HepG2 (cell line): Measurements from ENCODE around the gene ZNF618. TPM values are rescaled to one million over a fixed set of nuclear protein-coding genes. Genes with fewer than 3 reads are reported as not detected.

ENCODE experiments used
- ATAD3A ChIP-seq: sonication (generic); formaldehyde crosslinking; IDR thresholded peaks from 2 replicates; pipeline ENCODE4 v1.4.0; 2020; ENCODE audit warnings: missing genetic modification reagents
- CBX1 ChIP-seq: IDR thresholded peaks from one replicate; pipeline ENCODE4 v1.6.1; 2016; ENCODE audit warnings: antibody characterized with exemption, low read depth
- FOXA1 ChIP-seq, 2 experiments: fragments of 450-650 bp in 1 of 2; sonication (generic) in 1 of 2; formaldehyde crosslinking in 1 of 2; IDR thresholded peaks; 2 replicates each; pipeline versions ENCODE4 v1.4.0 to v1.6.1; 2016 to 2020; ENCODE audit warnings: missing genetic modification reagents in 1 of 2
- GABPA ChIP-seq, 2 experiments: IDR thresholded peaks; 2 replicates each; pipeline ENCODE4 v1.6.1; 2011 to 2016; ENCODE audit warnings: low read depth in 2 of 2, low read length in 1 of 2, missing biosample characterization in 1 of 2, missing genetic modification characterization in 1 of 2
- MAF1 ChIP-seq: sonication (generic); formaldehyde crosslinking; IDR thresholded peaks from 2 replicates; pipeline ENCODE4 v1.5.0; 2020; ENCODE audit warnings: missing genetic modification reagents, borderline replicate concordance
- NCOA5 ChIP-seq: sonication (generic); formaldehyde crosslinking; IDR thresholded peaks from 2 replicates; pipeline ENCODE4 v1.4.0; 2020; ENCODE audit warnings: missing genetic modification reagents
- NFATC3 ChIP-seq: sonication (generic); formaldehyde crosslinking; IDR thresholded peaks from 2 replicates; pipeline ENCODE4 v1.5.1; 2020; ENCODE audit warnings: mild to moderate bottlenecking, missing genetic modification reagents
- NFYC ChIP-seq: IDR thresholded peaks from 2 replicates; pipeline ENCODE4 v1.6.1; 2016; ENCODE audit warnings: missing genetic modification reagents, missing compliant biosample characterization
- PCBP1 ChIP-seq: fragments of 200-400 bp; formaldehyde crosslinking; IDR thresholded peaks from 2 replicates; pipeline ENCODE4 v1.6.1; 2017; ENCODE audit warnings: mild to moderate bottlenecking, low read depth, low read length, borderline replicate concordance
- PLRG1 ChIP-seq: fragments of 450-650 bp; conservative IDR thresholded peaks from 2 replicates; pipeline ENCODE4 v1.6.1; 2016
- POLR2A ChIP-seq, 2 experiments: IDR thresholded peaks; 2 replicates each; pipeline ENCODE4 v1.6.1; 2011; ENCODE audit warnings: low read depth in 2 of 2, low read length in 2 of 2, mild to moderate bottlenecking in 1 of 2, moderate library complexity in 1 of 2; ENCODE audit not compliant: insufficient read depth in 1 of 2
- RBM22 ChIP-seq: fragments of 200-400 bp; formaldehyde crosslinking; optimal IDR thresholded peaks from 2 replicates; pipeline ENCODE3; 2017; ENCODE audit warnings: mild to moderate bottlenecking, low read length, moderate library complexity
- RXRB ChIP-seq: IDR thresholded peaks from 2 replicates; pipeline ENCODE4 v1.6.1; 2016; ENCODE audit warnings: borderline replicate concordance, missing genetic modification reagents, missing compliant biosample characterization
- SALL2 ChIP-seq: sonication (generic); formaldehyde crosslinking; IDR thresholded peaks from 2 replicates; pipeline ENCODE4 v1.8.1; 2023; ENCODE audit warnings: mild to moderate bottlenecking, missing genetic modification reagents, inconsistent platforms
- SNRNP70 ChIP-seq: fragments of 200-400 bp; formaldehyde crosslinking; IDR thresholded peaks from 2 replicates; pipeline ENCODE4 v1.6.1; 2017; ENCODE audit warnings: mild to moderate bottlenecking, low read depth, low read length, moderate library complexity
- SOX6 ChIP-seq, 2 experiments: fragments of 450-650 bp in 1 of 2; sonication (generic) in 1 of 2; formaldehyde crosslinking in 1 of 2; IDR thresholded peaks; 2 replicates each; pipeline versions ENCODE4 v1.4.0 to v1.6.1; 2017 to 2020; ENCODE audit warnings: antibody characterized with exemption in 1 of 2, mild to moderate bottlenecking in 1 of 2, missing genetic modification reagents in 1 of 2
- STAT5B ChIP-seq: sonication (generic); formaldehyde crosslinking; IDR thresholded peaks from 2 replicates; pipeline ENCODE4 v1.4.0; 2020; ENCODE audit warnings: missing genetic modification reagents
- TCF7 ChIP-seq: sonication (generic); IDR thresholded peaks from 2 replicates; pipeline ENCODE4 v1.6.1; 2016; ENCODE audit warnings: antibody characterized with exemption, low read depth
- TCF7L2 ChIP-seq: IDR thresholded peaks from 2 replicates; pipeline ENCODE4 v1.6.1; 2011; ENCODE audit warnings: mild to moderate bottlenecking, low read depth, low read length, moderate library complexity
- ZBTB14 ChIP-seq: sonication (generic); formaldehyde crosslinking; IDR thresholded peaks from 2 replicates; pipeline ENCODE4 v1.4.0; 2020; ENCODE audit warnings: missing genetic modification reagents
- ZBTB37 ChIP-seq: sonication (generic); formaldehyde crosslinking; IDR thresholded peaks from 2 replicates; pipeline ENCODE4 v1.4.0; 2020; ENCODE audit warnings: mild to moderate bottlenecking, missing genetic modification reagents
- ZFP37 ChIP-seq: sonication (generic); formaldehyde crosslinking; IDR thresholded peaks from 2 replicates; pipeline ENCODE4 v1.4.0; 2020; ENCODE audit warnings: missing genetic modification reagents, borderline replicate concordance
- ZFP90 ChIP-seq: sonication (generic); formaldehyde crosslinking; IDR thresholded peaks from 2 replicates; pipeline ENCODE4 v1.8.0; 2022; ENCODE audit warnings: missing genetic modification reagents, mild to moderate bottlenecking, inconsistent platforms, borderline replicate concordance
- ZNF572 ChIP-seq: sonication (generic); formaldehyde crosslinking; IDR thresholded peaks from 2 replicates; pipeline ENCODE4 v1.5.1; 2020; ENCODE audit warnings: mild to moderate bottlenecking, missing genetic modification reagents
- ZNF615 ChIP-seq: sonication (generic); formaldehyde crosslinking; IDR thresholded peaks from 2 replicates; pipeline ENCODE4 v1.5.0; 2020; ENCODE audit warnings: mild to moderate bottlenecking, missing genetic modification reagents, borderline replicate concordance
- ZSCAN21 ChIP-seq: sonication (generic); formaldehyde crosslinking; IDR thresholded peaks from 2 replicates; pipeline ENCODE4 v1.8.0; 2022; ENCODE audit warnings: mild to moderate bottlenecking, missing genetic modification reagents, moderate library complexity, borderline replicate concordance
- ZSCAN29 ChIP-seq: sonication (generic); formaldehyde crosslinking; conservative IDR thresholded peaks from 2 replicates; pipeline ENCODE4 v1.4.0; 2020; ENCODE audit warnings: mild to moderate bottlenecking, missing genetic modification reagents
- polyA plus RNA-seq, 8 experiments: library from polyadenylated mRNA; depleted of rRNA in 3 of 8; stranded (reverse) in 7 of 8; unstranded in 1 of 8; fragments of >200 nt; fragmentation: Illumina TruSeq in 4 of 8; extraction: Trizol in 4 of 8; gene quantifications; 2 replicates each; pipeline versions ENCODE4 v1.2.1 to v1.2.3, GENCODE V29; 2011 to 2016; ENCODE audit warnings: low read depth in 4 of 8, missing spikeins in 1 of 8, mixed read lengths in 1 of 8; ENCODE audit not compliant: insufficient read depth in 1 of 8
- total RNA-seq, 5 experiments: library from RNA; depleted of rRNA; stranded (reverse); fragments of >200 nt; fragmentation: Illumina TruSeq; extraction: Trizol; gene quantifications; 2 replicates each; pipeline ENCODE4 v1.2.3, GENCODE V29; 2016; ENCODE audit warnings: low read depth in 1 of 5
- TF ChIP-seq, protein P1 (sequence below): sonication (generic); formaldehyde crosslinking; IDR thresholded peaks from 2 replicates; pipeline ENCODE4 v1.5.0; 2020; ENCODE audit warnings: missing genetic modification reagents

ZNF618 gene
- total and polyA plus RNA-seq, 2 of the 13 experiments (the other 11 are each of a cell fraction or from before 2014, with no cell fraction given): 0.07 TPM

DNA sequence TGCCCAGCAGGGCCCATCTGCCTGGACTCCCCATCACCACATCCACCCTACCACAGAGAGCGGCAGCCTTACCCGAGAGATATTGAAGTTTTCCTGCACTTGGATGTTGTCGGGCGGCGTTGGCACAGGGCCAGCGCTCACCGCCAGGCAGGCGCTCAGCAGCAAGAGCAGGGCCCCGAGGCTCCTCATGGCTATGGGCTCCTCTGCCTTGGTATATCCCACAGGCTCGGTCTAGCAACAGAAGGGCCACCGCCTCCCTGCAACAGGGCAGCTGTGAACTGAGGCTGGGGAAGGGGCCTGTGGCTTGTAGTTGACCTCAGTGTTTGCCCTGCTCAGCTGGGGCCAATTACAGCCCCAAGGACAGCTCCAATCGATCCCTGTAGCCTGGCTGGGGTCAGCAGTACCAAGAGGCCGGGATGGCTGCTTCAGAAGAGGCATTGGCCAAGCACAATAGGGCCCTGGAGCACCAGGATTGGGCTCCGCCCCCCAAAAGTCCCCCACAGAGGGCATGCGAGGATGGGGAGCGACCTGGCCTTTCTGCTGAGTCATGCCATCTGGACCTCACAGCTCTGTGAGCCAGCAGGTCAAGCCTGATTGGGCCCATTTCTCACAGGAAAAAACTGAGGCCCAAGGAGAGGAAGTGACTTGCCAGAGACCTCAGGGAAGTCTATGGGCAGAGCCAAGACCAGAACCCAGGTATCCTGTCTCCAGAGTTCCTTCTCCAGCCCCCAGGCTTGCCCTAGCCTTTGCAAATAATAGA, 202.1 kb downstream of the ZNF618 start, which contains the start of gene AMBP (continued):
- TF ChIP-seq ZBTB14 (CRISPR knock-in tag) (no peak), STAT5B (CRISPR knock-in tag) (0 out of 2 replicates have a peak, but pooled peaks have one; percentile 52), ATAD3A (no peak), SALL2 (CRISPR knock-in tag) (peak; percentile 25; the same call in 1 of the 2 replicates), RXRB (CRISPR knock-in tag) (peak; percentile 99), ZNF615 (CRISPR knock-in tag) (no peak), NFATC3 (no peak), POLR2A (IDR thresholded peaks at IDR 0.05; ENCODE audit: insufficient read depth in 1 of 2, low read depth in 2 of 2, low read length in 2 of 2) (peak in 1 of 2 experiments; percentile 94; a peak in 2 of 4 replicates), PLRG1 (no peak), ZSCAN29 (CRISPR knock-in tag) (peak; percentile 93), RBM22 (no peak), FOXA1 (IDR thresholded peaks at IDR 0.05) (0 out of 2 replicates have a peak, but pooled peaks have one; percentile 13), FOXA1 (CRISPR knock-in tag; IDR thresholded peaks at IDR 0.05) (peak; percentile 93), CBX1 (no peak), SOX6 (IDR thresholded peaks at IDR 0.05) (no peak), SOX6 (CRISPR knock-in tag; IDR thresholded peaks at IDR 0.05) (peak; percentile 98), SNRNP70 (no peak), ZNF572 (CRISPR knock-in tag) (peak; percentile 83; the same call in 1 of the 2 replicates), ZFP90 (CRISPR knock-in tag) (peak; percentile 95), GABPA (IDR thresholded peaks at IDR 0.05; ENCODE audit: low read depth, low read length) (no peak), GABPA (CRISPR knock-in tag; IDR thresholded peaks at IDR 0.05; ENCODE audit: low read depth) (no peak), NCOA5 (CRISPR knock-in tag) (no peak), ZSCAN21 (peak; percentile 84), MAF1 (peak; percentile 84; the same call in 1 of the 2 replicates), NFYC (CRISPR knock-in tag) (peak; percentile 67), ZFP37 (CRISPR knock-in tag) (peak; percentile 86; the same call in 1 of the 2 replicates), TCF7 (peak; percentile 35; the same call in 1 of the 2 replicates), ZBTB37 (CRISPR knock-in tag) (peak; percentile 90; the same call in 1 of the 2 replicates), PCBP1 (no peak), TCF7L2 (no peak)
- TF ChIP-seq, protein P1, sequence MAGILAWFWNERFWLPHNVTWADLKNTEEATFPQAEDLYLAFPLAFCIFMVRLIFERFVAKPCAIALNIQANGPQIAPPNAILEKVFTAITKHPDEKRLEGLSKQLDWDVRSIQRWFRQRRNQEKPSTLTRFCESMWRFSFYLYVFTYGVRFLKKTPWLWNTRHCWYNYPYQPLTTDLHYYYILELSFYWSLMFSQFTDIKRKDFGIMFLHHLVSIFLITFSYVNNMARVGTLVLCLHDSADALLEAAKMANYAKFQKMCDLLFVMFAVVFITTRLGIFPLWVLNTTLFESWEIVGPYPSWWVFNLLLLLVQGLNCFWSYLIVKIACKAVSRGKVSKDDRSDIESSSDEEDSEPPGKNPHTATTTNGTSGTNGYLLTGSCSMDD (CRISPR knock-in tag): no peak
